GM18517 (cell line): ENCODE results near the gene CCDC68.

ENCODE experiments used
- ATAC-seq: cut with Tn5 transposase; IDR thresholded peaks from one replicate; pipeline ENCODE4 v1.9.1; 2021; ENCODE audit warnings: mild to moderate bottlenecking, moderate library complexity; ENCODE audit not compliant: unreplicated experiment

Gene CCDC68

GRCh38 chr18:54923339-54923956 lies 35.8 kb downstream of the CCDC68 start:
- no peak for ATAC-seq

GRCh38 chr18:54919412-54919811 lies 39.8 kb downstream of the CCDC68 start:
- ATAC-seq = no peak

DNA sequence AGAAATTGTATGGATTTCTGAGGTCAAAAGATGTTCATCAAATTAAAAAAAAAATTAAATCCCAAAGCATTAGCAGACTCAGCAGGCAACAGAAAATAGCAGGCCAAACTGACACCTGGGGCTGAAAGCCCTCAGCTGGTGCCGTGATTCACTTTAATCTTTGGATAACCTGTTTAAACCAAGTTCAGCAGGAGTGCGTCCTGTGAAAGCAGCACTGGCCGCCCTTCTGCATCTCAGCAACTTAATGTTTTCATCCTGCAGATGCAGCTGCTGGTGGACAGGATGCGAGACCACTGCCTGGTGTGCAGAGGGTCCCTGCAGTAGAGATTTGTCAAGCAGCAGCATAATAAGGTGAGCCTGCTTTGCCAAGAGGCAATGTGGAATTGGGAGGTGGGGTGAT lies 41.2 kb downstream of the CCDC68 start:
- no peak for ATAC-seq

DNA sequence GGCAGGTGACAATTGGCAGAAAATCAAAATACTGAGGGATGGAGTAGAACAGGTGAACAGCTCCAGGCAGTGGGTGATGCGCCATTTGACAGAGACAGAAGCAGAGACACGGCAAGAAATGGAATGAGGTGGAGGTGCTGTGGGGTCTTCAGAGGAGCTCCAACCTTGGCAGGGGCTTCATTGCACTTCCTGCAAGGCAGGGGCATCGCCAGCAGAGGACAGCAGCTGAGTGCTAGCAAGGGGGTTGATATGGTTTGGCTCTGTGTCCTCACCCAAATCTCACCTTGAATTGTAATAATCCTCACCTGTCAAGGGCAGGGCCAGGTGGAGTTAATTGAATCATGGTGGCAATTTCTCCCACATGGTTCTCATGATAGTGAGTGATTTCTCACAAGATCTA lies 42.8 kb downstream of the CCDC68 start:
- ATAC-seq = no peak

DNA sequence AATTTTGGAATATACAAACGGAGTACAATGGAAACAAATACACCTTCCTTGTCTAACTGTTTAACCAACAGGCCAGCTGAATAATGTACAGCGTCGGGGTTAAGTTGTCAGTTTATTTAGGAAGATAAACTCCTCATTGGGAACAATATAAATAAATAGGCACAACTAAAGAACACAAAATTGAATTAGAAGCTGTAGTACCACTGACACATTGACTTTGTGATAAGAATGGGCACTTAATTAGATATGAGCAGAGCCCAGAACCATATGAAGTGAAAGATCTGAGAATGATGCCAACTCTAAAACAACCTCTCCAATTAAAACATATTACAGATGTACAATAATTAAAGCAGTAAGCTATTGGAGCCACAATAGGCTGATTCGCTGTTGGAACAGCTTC lies 44.4 kb downstream of the CCDC68 start:
- no peak for ATAC-seq

DNA sequence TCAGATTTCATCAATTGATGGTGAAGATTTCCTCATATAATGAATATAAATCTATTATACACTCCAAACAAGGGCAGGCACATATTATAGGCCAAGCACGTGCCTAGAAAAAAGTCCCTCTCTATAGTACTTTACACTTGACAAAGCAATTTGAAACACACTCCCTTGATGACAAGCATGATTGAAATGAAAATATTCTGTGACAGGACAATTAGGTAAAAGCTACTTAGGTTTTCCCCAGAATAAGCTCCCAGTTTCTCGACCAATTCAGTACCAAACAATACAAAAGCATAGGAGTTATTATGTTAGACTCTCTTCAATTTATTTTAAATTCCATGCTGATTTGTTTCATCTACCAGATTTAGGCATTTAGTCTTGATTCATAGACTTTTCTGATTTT lies 47.7 kb downstream of the CCDC68 start:
- ATAC-seq = no peak

DNA sequence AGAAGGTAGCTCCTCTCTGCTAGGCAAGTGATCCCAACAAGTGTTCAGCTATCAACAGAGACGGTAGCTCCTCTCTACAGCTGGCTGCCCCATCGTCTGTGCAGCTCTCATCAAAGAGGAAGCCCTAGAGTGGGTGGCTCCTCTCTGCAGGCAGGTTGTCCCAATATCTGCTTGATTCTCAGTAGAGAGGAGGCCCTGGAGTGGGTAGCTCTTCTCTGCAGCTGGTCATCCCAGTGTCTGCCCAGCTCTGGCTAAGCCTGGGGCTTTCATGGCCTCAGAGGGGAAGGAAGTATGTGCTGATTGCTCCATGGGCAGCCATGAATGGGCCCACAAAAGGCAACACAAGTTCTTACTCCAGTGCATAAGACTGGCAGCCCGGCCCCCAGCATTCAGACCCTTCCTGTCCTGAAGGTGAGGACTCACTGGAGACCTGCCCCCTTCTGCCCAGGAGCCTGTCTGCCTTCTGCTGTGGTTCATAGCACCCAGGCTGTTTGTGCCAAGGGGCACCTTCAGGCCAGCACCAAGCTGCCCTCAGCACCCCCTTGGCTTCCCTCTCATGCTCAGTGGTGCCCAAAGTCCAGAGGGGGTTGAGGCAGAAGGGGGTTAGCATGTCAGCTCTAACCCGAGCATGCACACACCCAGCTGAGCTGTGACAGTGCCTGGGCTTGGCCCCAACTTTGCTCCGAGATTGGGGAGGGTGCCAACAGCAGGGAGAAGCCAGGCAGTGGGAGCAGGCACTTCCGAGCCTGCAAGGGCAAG lies 48.9 kb downstream of the CCDC68 start:
- no peak for ATAC-seq

DNA sequence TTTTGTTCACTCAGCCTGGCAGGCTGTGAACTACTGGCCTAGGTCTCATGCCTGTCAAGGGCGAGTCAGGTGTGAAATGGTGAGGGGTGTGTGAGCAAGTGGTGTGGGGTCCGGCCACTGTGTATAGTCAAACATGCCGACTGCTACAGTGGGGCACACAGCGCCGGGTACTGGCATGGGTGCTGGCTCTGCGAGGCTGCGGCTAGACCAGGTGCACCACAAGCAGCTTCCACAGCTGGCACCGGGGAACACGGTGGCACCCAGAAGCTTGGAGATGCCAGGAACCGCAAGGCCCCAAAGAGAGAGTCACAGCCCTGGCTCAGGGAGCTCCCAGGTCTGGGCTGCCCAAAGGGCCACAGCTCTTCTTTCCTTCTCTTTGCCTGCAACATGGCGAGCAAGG lies 49.7 kb downstream of the CCDC68 start:
- ATAC-seq = no peak

DNA sequence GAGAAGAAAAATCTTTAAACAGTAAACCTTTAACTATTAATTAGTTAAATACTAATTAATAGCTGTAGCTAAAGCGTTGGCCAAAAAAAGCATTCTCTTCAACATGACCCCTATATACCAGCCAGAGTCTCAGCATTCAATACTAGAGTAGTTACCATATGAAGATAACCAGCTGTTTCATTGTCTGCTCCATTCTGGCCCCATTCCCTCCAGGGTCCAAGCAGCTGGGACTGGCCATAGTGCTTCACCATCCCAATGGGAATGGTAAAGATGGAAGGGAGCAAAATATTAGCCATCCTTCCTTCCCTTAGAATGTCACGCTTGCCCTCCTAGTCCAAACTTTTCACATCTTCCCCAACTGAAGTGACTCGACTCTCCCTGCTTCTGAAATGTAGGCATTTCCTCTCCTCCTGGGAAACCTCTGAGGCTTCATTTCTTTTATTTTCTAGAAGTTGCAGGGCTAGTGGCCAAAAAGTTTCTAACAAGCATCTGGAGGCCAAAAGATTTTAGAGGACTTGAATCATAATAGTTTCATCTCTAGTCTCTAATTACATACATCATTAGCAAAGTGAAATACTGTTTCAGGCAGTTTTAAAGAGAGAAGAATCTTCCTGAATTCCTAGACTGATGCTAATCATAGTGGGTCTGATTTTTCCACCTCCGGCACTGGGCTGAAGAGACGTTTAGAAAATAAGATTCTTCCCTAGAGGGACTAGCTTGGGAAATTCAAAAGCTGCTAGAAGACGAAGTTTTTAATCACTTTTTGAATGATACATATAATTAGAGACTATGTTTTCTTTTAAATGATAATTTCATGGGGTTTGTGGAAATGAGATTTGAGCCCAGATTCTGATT lies 52.7 kb downstream of the CCDC68 start:
- ATAC-seq = no peak

DNA sequence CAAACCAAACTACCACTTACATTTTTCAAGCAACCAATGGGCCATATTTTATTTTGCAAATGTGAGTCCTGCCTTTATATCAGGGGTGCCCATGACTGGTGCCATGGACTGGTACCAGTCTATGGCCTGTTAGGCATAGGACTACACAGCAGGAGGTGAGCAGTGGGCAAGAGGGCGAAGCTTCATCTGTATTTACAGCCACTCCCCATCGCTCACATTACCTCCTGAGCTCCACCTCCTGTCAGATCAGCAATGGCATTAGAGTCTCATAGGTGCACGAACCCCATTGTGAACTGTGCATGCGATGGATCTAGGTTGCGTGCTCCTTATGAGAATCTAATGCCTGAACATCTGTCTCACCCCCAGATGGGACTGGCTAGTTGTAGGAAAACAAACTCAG lies 53.6 kb downstream of the CCDC68 start:
- no peak for ATAC-seq

DNA sequence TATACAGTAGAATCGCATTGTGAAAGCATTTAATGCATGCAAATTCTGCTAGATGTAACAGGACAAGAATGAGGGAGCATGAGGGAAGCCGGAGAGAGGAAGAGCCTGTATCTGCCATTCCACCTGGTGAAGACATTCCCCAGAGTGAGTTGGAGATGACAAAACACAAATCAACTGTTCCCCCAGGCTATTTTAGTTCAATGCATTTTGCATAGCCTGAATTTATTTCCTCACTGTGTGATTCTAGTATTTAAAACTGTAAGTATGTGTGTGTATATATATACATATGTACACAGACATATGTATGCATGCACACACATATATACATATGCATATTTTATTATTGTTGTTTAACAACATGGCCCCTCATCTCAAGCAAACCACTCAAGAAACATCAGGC lies 54.7 kb downstream of the CCDC68 start:
- no peak for ATAC-seq

- no peak for ATAC-seq
Observed at GRCh38 chr18:54900290-54900689, 59.0 kb downstream of the CCDC68 start.

GRCh38 chr18:54899500-54899899 lies 59.8 kb downstream of the CCDC68 start:
- ATAC-seq = no peak

- no peak for ATAC-seq
Observed at GRCh38 chr18:54888933-54889332, 70.3 kb downstream of the CCDC68 start.

DNA sequence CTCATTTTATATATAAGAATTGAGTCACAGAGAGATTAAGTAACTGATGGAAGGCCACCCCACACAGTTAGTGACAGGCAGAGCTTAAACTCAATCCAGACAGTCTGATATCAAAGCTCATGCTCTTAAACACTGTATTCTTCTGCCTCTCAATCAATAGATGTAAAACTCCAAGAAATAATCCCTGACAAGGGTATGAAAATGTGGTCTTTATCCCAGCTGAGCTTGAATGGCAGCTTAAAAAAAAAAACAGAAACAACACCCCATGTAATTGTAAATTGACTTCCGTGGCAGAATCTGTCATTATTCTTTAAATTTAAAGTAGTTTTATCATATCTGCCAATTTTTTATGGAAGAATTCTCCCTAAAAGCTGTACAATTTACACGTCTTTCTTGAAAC lies 70.9 kb downstream of the CCDC68 start:
- ATAC-seq = no peak

DNA sequence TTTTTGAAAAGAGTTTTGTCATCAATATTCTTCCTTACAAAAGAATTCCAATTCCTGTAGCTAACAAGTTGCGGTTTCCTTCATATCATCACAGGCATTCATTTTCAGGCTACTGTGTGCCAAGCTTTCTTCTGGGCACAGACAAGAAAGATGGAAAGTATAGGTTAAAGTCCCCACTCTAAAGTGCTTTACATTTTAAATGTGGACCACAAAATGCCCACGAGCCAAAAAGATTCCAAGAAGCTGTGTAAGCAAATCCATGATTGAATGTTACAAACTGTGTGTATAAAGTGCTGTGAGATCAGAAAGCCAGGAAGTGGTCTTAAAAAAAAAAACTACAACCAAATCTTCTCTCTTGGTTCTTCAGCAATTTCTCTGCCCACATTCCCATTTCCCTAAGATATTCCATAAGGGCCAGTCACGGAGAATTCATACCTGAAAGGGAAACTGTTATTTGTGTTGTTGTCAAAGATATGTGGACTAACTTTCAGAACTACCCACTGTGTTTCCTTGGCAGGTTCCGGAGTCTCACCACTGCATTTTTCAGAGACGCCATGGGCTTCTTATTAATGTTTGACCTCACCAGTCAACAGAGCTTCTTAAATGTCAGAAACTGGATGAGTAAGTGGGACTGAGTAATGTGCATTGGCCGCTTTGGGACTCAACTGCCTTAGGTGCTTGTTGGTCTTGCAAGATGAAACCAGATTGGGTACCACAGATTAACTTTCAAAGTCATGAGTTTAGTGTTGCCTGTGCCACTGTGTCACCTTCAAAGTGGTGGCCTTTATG lies 75.3 kb downstream of the CCDC68 start:
- no peak for ATAC-seq

DNA sequence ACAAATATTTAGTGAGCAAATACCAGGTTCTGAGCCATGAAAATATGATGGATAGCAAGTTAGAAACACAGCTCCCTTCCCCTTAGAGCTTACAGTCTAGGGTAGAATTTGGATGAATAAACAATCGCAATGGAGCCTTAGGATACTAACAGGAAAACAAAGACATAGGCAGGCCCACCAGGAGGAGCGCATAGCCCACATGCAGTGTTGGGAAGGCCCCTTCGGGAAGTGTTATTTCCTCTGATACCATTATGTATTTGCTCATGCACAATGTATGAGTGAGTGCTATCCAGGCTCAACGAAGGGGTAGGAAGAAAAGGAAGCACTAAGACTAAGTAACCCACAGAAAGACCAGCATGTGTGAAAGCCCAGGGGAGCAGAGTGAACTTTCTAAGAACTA lies 76.9 kb downstream of the CCDC68 start:
- no peak for ATAC-seq

GRCh38 chr18:54881229-54881768 lies 78.0 kb downstream of the CCDC68 start:
- ATAC-seq = no peak

DNA sequence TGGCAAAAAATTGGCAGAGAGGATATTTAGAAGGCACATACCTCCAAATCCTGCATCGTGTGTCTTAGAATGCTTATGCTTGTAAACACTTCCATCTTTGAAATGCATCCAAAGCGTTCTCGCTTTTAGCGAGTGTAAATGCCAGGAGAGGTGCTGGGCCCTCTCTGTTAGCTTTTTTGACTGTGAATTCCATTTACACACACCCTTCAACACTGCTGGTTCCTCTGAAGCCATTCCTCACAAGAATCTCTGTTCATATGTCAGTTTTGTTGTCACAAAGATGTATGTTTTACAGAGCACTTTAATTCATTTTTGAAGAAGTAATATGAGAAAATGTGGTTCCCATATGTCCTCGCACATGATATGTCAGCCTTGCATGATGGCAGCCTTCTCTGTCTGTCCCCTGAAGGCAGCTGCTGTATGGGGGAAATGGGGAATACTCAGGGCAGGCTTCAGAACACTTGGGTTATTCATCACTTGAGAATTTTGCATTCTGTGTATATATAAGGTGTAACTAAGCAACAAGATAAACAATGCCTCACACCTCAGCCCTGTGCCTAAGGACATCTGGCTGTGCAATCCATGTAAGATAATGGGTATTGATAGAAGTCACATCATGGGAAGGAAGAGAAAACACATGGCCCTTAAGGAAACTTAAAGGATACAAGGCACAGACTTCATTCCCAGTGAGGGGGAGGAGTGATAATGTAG lies 78.7 kb downstream of the CCDC68 start:
- ATAC-seq = no peak

DNA sequence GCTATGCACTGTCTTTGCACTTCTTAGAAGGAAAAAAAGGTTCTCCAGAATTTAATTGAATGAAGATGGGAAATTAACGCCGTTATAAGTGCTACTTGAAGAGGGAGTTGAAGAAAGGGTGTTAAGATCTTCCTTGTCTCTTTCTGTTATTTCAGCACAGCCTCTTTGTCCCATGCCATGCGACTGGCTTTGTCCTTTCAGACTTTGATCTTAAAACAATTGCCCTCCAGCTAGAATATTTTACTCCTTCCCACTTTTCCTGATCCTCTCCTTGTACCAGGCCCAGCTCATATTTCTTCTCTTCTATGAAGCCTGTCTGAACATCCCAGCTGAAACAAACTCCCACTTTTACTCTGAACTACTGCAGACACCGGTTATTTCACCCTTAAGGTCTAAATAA lies 79.6 kb downstream of the CCDC68 start:
- ATAC-seq = no peak
